Activated CD8-positive, alpha-beta memory T cell treated with anti-CD3 and anti-CD28 coated beads for 24 hours (primary cell): ENCODE measurements around the gene PHETA1.
"Not testable (repeated sequence)": the region's sequence is repeated elsewhere in the genome, so short reads cannot be mapped to it uniquely, and the experiment has no call there.

Experiments used
- DNase-seq: peaks from one replicate; pipeline ENCODE4 v3.0.0-alpha.2; 2020

Gene PHETA1

GRCh38 chr12:111347891-111348644 is 20.8 kb downstream of the PHETA1 start:
- no peak for DNase-seq

- no peak for DNase-seq
Observed at GRCh38 chr12:111344254-111344875, 24.5 kb downstream of the PHETA1 start.

GRCh38 chr12:111343181-111343580 is 25.7 kb downstream of the PHETA1 start:
- DNase-seq = no peak

GRCh38 chr12:111342376-111342775 is 26.5 kb downstream of the PHETA1 start:
- no peak for DNase-seq

GRCh38 chr12:111341426-111342065 is 27.3 kb downstream of the PHETA1 start:
- DNase-seq = no peak

GRCh38 chr12:111340680-111341079 is 28.2 kb downstream of the PHETA1 start:
- DNase-seq = not testable (repeated sequence)

GRCh38 chr12:111340231-111340630 is 28.7 kb downstream of the PHETA1 start:
- no peak for DNase-seq

GRCh38 chr12:111339321-111339938 is 29.5 kb downstream of the PHETA1 start:
- no peak for DNase-seq

- DNase-seq = no peak
Observed at GRCh38 chr12:111338096-111338495, 30.8 kb downstream of the PHETA1 start.

GRCh38 chr12:111337371-111337770 is 31.5 kb downstream of the PHETA1 start:
- no peak for DNase-seq

GRCh38 chr12:111336411-111336810 is 32.5 kb downstream of the PHETA1 start:
- DNase-seq = not testable (repeated sequence)

GRCh38 chr12:111335811-111336210 is 33.1 kb downstream of the PHETA1 start:
- no peak for DNase-seq

- not testable (repeated sequence) for DNase-seq
Observed at GRCh38 chr12:111335301-111335700, 33.6 kb downstream of the PHETA1 start.

GRCh38 chr12:111334393-111334915 is 34.4 kb downstream of the PHETA1 start:
- no peak for DNase-seq

GRCh38 chr12:111330800-111331752 is 37.8 kb downstream of the PHETA1 start:
- no peak for DNase-seq

- no peak for DNase-seq
Observed at GRCh38 chr12:111328138-111328537, 40.8 kb downstream of the PHETA1 start.

- no peak for DNase-seq
Observed at GRCh38 chr12:111327474-111327873, 41.4 kb downstream of the PHETA1 start.

GRCh38 chr12:111322336-111323250 is 46.3 kb downstream of the PHETA1 start:
- no peak for DNase-seq

GRCh38 chr12:111321317-111321716 is 47.6 kb downstream of the PHETA1 start:
- no peak for DNase-seq

GRCh38 chr12:111320258-111321050 is 48.4 kb downstream of the PHETA1 start:
- no peak for DNase-seq
